Measurements from ENCODE around the gene MRPL34.

MRPL34 gene

DNA sequence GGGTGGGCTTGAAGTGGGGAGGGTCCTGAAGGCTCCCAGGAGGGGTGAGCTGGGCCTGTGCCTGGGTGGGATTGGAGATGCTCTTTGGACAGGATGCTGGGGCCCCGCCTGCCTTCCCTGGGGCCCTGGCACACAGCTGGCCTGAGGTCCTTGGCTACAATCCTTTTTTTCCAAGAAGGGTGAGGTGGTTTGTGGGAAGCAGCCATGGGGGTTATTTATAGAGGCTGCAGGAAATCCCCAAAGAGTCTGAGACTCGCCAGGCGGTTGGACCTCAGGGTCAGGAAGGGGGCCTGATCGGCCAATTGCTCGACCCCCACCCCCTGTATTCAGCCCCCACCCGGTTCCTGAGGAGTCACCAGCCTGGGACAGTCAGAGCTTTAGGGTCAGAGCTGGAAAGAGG lies 41.7 kb downstream of the MRPL34 start:
- FAIRE-seq: no peak

DNA sequence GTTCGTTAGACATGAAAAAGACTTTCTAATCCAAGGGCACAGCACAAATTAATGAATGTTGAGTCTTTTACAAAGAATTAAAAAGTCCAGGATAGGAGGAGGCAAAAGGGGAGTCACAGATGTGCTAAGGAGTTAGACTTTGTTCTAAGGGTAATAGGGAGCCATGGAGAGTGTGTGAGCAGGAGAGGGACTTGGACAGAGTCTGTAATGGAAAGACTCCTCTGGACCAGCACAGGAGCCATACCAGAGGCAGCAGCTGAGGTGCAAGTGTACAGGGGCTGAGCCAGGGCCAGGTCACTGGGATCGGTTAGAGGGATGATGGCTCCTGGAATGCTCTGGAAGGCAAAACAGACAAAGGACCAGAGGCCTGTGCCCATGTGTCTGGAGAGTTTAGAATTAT lies 42.2 kb downstream of the MRPL34 start:
- no peak for FAIRE-seq

DNA sequence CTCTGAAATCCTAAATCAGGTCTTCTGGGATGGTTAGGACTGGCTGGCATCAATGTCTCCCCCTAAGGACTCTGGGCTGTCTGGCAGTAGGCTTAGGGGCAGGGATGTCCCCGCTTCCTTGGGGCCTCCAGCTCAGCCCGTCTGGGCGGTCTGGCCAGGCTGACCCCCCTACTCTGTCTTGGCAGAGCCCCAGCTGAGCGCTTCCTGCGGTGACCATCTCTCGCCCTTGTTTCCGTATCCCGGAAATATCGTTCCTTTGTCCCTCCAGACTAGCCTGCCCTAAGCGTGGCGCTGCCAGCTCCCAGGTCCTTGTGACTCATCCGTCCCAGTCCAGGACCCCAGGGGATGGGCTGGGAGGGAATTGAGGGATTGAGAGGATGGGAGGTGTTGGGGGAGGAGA lies 43.0 kb downstream of the MRPL34 start:
- no peak for FAIRE-seq

DNA sequence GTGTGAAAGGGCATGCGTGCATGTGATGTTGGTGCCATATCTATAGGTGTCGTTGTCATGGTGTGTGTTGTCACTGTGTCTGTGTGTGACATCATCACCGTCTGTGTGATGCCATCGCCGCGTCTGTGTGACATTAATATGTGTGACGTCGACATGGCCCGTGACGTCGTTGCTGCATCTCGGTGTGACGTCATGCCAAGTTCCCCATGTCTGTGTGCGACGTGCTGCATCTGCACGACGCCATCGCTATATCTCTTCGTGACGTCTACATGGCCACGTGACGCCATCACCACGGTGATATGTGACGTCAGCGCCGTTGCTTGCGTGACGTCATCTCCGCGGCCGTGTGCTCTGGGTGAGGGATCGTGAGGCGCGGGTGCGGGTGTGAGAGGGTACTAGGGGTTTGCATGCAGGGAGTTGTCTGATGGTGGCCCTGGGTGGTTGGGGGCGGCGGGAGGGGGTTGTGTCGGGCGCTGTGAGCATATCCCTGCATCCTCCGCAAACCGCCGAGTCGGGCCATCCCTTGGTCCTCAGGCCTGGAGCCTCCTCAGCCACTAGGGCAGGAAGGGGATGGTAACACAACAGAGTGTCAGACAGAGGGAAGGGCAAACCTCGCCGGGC lies 46.3 kb downstream of the MRPL34 start:
- FAIRE-seq: no peak

DNA sequence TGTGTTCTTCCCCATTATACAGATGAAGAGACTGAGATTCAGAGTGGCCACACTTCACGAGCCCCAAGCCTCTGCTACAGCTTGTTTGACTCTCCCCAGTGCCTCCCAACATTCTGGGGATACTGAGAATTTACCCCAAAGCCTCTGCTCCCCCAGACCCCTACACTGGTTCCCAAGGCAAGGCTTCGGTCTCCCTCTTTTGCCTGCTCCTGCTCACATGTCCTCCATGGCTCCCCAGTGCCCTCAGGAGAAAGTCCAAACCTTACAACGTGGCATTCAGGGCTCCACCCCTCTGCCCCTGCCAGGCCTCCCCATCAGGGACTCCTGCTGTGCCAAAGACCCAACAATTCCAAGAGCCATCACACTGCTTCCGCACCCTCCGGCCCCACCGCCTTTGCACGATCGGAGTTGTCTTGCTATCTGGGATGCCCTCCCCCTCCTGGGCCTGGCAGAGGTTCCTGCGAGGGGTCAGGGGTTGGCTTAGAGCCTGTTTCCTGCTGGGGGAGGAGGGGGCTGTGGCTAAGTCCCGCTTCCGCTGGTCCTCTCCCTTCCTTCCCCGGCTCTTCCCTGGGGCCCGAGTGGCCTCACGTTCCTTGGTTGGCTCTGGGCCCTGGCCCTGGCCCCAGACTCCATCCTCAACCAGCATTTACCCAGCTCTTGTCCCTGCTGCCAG lies 47.1 kb downstream of the MRPL34 start:
- FAIRE-seq: no peak

DNA sequence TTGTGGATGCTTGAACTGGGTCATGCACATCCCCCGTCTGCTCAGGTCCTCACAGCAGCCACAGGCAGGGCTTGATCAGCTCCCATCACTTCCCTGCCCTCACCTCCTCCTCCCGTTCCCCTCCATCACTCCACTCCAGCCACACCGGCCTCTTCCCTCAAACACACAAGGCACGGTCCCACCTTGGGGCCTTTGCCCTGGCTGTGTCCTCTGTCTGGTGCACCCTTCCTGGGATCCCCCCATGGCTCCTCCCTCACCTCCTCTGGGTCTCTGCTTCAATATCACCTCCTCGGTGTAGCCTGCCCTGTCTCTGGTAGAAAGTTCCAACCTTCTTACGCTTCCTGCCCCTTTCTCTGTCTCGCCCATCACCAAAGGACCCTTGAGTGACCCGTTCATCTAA lies 47.7 kb downstream of the MRPL34 start:
- no peak for FAIRE-seq

All from colon (tissue), 2 donors.